Glomerular visceral epithelial cell (primary cell): ENCODE results near the gene DAB1.

Experiments
- DNase-seq: peaks from one replicate; pipeline ENCODE4 v3.0.0-alpha.2; 2016; ENCODE audit errors: extremely low spot score

DAB1 gene

GRCh38 chr1:57072401-57073110 lies 351.3 kb downstream of the DAB1 start:
- DNase-seq = no peak

GRCh38 chr1:57067863-57068262 lies 356.0 kb downstream of the DAB1 start:
- DNase-seq = no peak

GRCh38 chr1:57066980-57067610 lies 356.8 kb downstream of the DAB1 start:
- no peak for DNase-seq

- DNase-seq = no peak
Measured at GRCh38 chr1:57065442-57065841, 358.4 kb downstream of the DAB1 start.

- no peak for DNase-seq
Measured at GRCh38 chr1:57064379-57065140, 359.3 kb downstream of the DAB1 start.

DNA sequence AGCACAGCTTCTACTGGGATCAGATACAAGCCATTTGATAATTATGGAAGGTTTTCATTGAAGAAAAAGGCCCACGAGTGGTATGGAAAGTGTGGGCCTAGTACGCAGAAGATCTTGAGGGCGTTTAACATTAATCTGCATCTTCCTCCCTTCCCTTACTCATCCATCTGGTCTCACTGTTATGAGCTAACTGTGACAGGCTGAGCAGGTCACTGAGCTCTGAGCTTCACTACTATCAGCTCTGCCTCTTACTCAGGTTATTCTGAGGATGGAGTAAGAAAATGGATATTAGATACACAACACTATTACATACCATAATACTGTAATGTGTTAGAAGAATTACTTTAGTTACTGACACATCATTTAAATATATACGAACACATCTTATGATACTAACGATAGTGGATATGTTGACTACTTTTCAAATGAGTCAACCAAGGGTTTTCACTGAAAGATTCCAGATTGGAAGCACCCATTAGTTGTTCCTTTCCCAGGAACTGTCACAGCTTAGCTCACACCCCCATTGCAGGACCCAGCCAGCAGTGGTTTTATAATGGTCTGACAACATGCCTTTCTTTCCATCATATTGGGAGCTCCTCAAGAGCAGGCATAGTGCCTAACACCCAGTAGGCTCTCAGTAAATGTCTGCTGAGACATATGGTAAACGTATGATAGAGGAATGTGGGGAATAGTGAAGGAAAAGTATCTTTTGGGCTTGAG lies 360.3 kb downstream of the DAB1 start:
- no peak for DNase-seq

GRCh38 chr1:57061369-57061768 lies 362.5 kb downstream of the DAB1 start:
- no peak for DNase-seq

DNA sequence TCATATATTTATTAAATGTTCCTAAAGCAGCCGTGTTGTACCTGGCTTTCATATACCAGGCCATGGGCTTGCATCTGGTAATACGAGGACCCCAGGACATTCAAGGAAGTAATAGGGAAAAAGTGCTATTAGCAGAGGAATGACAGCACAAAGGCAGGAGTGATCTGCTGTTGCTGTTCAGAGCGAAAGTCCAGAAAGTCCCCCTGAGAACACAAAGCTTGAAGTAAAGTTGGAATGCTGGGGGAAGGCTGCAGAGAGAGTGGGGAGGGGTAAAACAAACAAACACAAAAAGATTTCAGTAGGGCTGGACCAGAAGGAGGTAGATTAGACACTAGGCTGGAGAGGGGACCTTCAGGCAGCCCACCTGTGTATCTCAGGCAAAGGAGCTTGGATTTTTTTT lies 363.4 kb downstream of the DAB1 start:
- no peak for DNase-seq

GRCh38 chr1:57058652-57059501 lies 365.0 kb downstream of the DAB1 start:
- DNase-seq = no peak

- no peak for DNase-seq
Measured at GRCh38 chr1:57048856-57049255, 375.0 kb downstream of the DAB1 start.

DNA sequence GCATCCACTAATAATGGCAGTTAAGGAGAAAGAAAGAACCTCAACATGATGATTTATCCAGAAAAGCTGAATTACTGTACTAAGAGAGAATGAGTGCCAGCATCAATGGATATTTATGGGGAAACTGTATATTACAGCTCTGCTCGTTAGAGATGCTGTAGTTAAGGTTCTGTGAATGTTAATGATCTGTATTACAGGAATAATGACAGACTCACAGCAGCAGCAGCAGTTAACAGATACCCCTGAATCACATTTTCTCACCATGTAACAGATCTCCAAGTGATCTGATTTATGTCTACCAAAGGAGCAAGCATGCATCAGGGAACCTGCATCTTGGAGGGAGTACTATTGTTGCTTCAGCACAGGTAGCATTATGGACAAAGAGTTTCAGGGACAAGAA lies 377.4 kb downstream of the DAB1 start:
- DNase-seq = no peak

DNA sequence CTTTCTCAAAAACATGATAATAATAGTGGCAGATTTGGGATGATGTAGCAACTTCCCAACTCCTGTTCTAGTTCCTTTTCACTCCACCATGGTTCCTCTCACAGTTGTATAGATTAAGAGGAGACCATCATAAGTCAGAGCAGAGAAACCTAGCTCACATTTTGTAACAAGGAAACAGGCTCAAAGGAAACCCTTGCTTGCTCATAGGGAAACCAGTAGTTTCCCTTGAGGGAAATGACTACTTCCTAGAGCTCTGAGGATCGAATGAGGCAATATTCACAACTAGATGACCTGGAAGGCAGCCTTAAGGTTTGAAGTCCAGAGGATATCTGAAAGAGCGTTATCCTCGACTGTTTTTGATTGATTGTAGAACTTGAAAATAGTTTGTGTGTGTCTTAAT lies 382.0 kb downstream of the DAB1 start:
- DNase-seq = no peak

- DNase-seq = no peak
Measured at GRCh38 chr1:57040811-57041210, 383.0 kb downstream of the DAB1 start.

DNA sequence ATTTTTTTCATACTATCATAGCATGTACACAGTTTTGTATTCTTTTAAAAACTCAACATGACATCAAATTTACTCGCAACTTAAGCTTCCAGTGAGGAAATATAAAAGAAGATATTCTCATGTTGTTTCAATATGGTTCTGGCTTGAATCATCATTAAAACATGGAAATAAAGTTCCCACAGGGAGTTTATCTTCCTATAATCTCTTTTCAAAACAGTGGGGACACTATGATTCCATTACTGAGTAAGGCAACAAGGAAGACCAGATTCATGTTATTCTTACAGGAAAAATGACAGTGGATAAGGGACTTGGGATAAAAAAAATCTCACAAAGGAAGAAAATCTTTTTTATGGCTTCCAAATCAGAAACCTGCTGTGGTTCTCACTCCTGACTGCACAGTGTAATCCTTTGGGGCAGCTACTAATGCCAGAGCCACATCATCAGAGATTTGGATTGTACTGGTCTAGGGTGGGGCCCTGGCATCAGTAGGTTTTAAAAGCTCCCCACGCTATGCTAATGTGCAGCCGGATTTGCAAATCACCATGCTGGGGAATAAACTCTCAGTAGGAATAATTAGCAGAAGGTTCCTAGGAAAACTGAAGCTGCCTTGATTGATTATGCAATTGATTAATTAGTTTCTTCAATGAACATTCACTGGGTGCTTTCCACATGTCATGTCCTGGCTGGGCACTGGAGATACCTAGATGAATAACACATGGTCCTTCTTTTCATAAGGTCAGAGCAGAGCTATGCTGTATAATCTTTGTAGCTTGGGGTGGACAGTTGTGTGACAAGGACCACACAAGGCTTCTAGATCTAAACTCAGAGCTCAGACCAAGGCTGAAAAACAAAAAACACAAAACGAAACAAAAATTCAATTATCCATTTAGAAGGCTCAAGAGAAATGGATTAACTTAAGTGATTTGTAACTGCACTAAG lies 386.9 kb downstream of the DAB1 start:
- DNase-seq = no peak

GRCh38 chr1:57034713-57035112 lies 389.1 kb downstream of the DAB1 start:
- no peak for DNase-seq

- DNase-seq = no peak
Measured at GRCh38 chr1:57033222-57034001, 390.4 kb downstream of the DAB1 start.

- no peak for DNase-seq
Measured at GRCh38 chr1:57026624-57027354, 397.1 kb downstream of the DAB1 start.

GRCh38 chr1:57024855-57025254 lies 399.0 kb downstream of the DAB1 start:
- no peak for DNase-seq

DNA sequence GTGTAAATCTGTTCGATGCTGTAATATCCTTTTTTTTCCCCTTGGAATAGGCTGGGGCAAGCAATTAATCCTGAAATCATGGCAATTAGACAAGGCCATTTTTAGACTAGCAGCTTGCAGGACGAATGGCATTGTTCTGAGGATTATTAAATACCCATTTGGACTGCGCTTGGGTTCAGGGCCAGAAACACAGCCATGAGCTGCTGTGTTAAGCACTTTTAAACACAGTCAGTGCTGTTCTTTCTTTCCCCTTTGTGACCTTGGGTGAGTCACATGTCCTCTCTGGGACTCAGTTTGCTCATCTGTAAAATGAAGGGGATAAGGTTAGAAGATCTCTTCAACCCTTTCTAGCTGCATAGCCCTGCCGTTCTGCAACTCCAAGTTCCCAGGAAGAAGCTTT lies 399.4 kb downstream of the DAB1 start:
- DNase-seq = no peak
